Epithelial cell of esophagus (primary cell): ENCODE results near the gene GIT2.
"Not testable (repeated sequence)": the region's sequence is repeated elsewhere in the genome, so short reads cannot be mapped to it uniquely, and the experiment has no call there.

Source experiments
- DNase-seq: peaks from one replicate; pipeline ENCODE4 v3.0.0; 2010; ENCODE audit warnings: low read depth
- H3K4me3 ChIP-seq: 2 replicates; pipeline ENCODE4 v1.5.1; 2011; ENCODE audit warnings: mild to moderate bottlenecking, low read length, control low read depth
- TF ChIP-seq, protein P1 (sequence below): IDR thresholded peaks from 2 replicates; pipeline ENCODE4 v1.5.1; 2011; ENCODE audit warnings: low read depth, mild to moderate bottlenecking, low read length, control low read depth, inconsistent platforms; ENCODE audit not compliant: insufficient read depth; ENCODE audit errors: missing control alignments

The GIT2 gene

DNA sequence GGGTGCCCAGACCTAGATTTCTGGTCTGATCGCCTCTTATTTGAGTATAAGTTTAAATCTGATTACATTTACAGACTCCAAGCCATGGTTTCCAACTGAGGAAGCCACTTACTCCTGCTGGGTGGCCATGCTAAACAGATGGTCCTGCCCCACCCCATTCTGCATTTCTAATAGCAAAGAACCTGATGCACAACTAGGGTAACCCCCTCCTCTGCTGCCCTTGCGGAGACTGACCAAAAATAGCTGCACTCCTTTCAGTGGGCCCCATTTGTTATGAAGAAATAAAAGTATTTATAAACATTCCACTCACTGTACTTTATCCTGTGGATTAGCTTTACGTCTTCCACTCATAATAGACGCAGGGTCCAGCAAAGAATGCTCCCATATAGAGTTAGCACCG lies 6.8 kb downstream of the GIT2 start:
- no peak for DNase-seq
- H3K4me3 ChIP-seq: no peak overlapping the region
- TF ChIP-seq, protein P1, sequence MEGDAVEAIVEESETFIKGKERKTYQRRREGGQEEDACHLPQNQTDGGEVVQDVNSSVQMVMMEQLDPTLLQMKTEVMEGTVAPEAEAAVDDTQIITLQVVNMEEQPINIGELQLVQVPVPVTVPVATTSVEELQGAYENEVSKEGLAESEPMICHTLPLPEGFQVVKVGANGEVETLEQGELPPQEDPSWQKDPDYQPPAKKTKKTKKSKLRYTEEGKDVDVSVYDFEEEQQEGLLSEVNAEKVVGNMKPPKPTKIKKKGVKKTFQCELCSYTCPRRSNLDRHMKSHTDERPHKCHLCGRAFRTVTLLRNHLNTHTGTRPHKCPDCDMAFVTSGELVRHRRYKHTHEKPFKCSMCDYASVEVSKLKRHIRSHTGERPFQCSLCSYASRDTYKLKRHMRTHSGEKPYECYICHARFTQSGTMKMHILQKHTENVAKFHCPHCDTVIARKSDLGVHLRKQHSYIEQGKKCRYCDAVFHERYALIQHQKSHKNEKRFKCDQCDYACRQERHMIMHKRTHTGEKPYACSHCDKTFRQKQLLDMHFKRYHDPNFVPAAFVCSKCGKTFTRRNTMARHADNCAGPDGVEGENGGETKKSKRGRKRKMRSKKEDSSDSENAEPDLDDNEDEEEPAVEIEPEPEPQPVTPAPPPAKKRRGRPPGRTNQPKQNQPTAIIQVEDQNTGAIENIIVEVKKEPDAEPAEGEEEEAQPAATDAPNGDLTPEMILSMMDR: no peak

DNA sequence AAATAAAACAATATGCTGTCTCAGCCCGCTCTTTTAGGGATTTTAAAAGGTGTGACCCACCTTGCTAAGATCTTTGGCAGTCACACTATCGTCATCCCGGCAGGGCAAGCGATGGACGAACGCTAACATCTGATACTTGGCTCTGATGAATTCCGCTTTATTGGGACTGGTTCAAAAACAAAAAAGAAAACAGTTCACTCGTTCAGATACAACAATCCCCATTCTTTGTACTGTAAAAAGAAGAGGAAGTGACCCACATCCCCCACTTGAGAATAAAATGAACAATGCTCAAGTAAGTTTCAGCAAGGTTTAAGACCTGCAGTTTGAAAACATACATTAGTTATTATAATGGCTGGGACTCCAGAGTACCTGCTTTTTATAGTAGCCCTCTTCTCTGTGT lies 7.3 kb downstream of the GIT2 start:
- DNase-seq: no peak
- no peak overlapping the region for H3K4me3 ChIP-seq
- TF ChIP-seq, protein P1: no peak

DNA sequence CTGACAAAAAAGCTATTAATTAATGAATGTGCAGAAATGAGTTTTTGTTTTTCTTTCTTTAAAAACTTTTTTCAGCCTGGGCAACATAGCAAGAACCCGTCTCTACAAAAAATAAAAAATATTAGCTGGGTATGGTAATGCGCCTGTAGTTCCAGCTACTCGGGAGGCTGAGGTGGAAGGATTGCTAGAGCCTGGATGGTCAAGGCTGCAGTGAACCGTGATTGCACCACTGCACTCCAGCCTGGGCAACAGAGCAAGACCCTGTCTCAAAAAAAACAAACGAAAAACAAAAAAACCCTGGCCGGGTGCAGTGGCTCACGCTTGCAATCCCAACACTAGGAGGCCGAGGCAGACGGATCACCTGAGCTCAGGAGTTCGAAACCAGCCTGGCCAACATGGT lies 7.9 kb downstream of the GIT2 start:
- TF ChIP-seq, protein P1: no peak
- H3K4me3 ChIP-seq: no peak overlapping the region
- no peak for DNase-seq

- TF ChIP-seq, protein P1: no peak
- H3K4me3 ChIP-seq: no peak overlapping the region
- DNase-seq: no peak
Measured at GRCh38 chr12:109987615-109988014, 8.6 kb downstream of the GIT2 start.

DNA sequence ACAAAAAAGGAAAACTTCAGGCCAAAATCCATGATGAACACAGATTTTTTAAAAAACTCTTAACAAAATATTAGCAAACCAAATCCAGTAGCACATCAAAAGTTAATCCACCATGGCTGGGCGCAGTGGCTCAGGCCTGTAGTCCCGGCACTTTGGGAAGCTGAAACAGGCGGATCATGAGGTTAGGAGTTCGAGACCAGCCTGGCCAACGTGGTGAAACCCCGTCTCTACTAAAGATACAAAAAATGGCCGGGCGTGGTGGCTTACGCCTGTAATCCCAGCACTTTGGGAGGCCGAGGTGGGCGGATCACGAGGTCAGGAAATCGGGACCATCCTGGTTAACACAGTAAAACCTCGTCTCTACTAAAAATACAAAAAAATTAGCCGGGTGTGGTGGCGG lies 9.9 kb downstream of the GIT2 start:
- not testable (repeated sequence) for DNase-seq, H3K4me3 ChIP-seq

GRCh38 chr12:109983432-109984142 lies 12.6 kb downstream of the GIT2 start:
- DNase-seq: no peak
- TF ChIP-seq, protein P1: no peak
- H3K4me3 ChIP-seq: no peak overlapping the region

GRCh38 chr12:109982210-109982609 lies 14.0 kb downstream of the GIT2 start:
- no peak for DNase-seq
- H3K4me3 ChIP-seq: no peak overlapping the region
- TF ChIP-seq, protein P1: no peak
